Panc1 (cell line): ENCODE data around the gene SRSF2. TPM values are rescaled to one million over a fixed set of nuclear protein-coding genes. Genes with fewer than 3 reads are reported as not detected.

Experiments
- ATAC-seq: fragments of 200-7000 bp; cut with Tn5 transposase; 2 replicates; pipeline ENCODE4 v1.9.1; 2020; ENCODE audit warnings: mild to moderate bottlenecking, moderate library complexity
- BruUV-seq: library from RNA; stranded (reverse); fragments of 400-500 nt; replicated peaks from 2 replicates; lab custom pipeline; 2021; lab: Mats Ljungman, UMichigan
- CTCF ChIA-PET: fragments of 300-600 bp; sonication (Branson Sonifier 250); formaldehyde crosslinking; loops from one replicate; lab custom pipeline; 2022; ENCODE audit warnings: antibody characterized with exemption; lab: Charles Lee
- POLR2A ChIA-PET: fragments of 300-600 bp; sonication (Branson Sonifier 250); formaldehyde crosslinking; loops from one replicate; lab custom pipeline; 2022; ENCODE audit warnings: antibody characterized with exemption; lab: Charles Lee
- DNase-seq: peaks from one replicate; pipeline ENCODE4 v3.0.0-alpha.2; 2010; ENCODE audit warnings: low read depth, low spot score
- H3K27ac ChIP-seq: 2 replicates; pipeline ENCODE4 v1.5.1; 2011; ENCODE audit warnings: mild to moderate bottlenecking, low read length, inconsistent platforms
- H3K27me3 ChIP-seq: fragments of 200-500 bp; sonication (Bioruptor generic); 2 replicates; pipeline ENCODE4 v1.6.0; 2014; ENCODE audit warnings: low read length, inconsistent platforms; ENCODE audit not compliant: control insufficient read depth, insufficient read depth
- H3K36me3 ChIP-seq: fragments of 200-500 bp; sonication (Bioruptor generic); 2 replicates; pipeline ENCODE4 v1.5.1; 2014; ENCODE audit warnings: inconsistent platforms, mild to moderate bottlenecking, low read length, moderate library complexity; ENCODE audit not compliant: control insufficient read depth, insufficient read depth
- H3K4me1 ChIP-seq: 2 replicates; pipeline ENCODE4 v1.5.1; 2011; ENCODE audit warnings: inconsistent platforms, mild to moderate bottlenecking, low read length, moderate library complexity; ENCODE audit not compliant: control insufficient read depth, insufficient read depth
- H3K4me3 ChIP-seq, 2 experiments: 2 replicates each; pipeline ENCODE4 v1.5.1; 2011 to 2012; ENCODE audit warnings: low read depth in 2 of 2, low read length in 2 of 2, mild to moderate bottlenecking in 2 of 2, inconsistent platforms in 1 of 2, moderate library complexity in 1 of 2
- H3K9me3 ChIP-seq: fragments of 200-500 bp; sonication (Bioruptor generic); 2 replicates; pipeline ENCODE4 v1.5.1; 2014; ENCODE audit warnings: low read depth, mild to moderate bottlenecking, inconsistent platforms, low read length, moderate library complexity; ENCODE audit not compliant: control insufficient read depth, insufficient read depth
- CTCF ChIP-seq: fragments of 450-650 bp; IDR thresholded peaks from 2 replicates; pipeline ENCODE4 v1.5.1; 2017; ENCODE audit warnings: mild to moderate bottlenecking
- POLR2AphosphoS5 ChIP-seq: IDR thresholded peaks from 2 replicates; pipeline ENCODE4 v1.6.1; 2012; ENCODE audit warnings: mild to moderate bottlenecking, low read depth, low read length, moderate library complexity
- REST ChIP-seq, 2 experiments: IDR thresholded peaks; 2 replicates each; pipeline ENCODE4 v1.6.1; 2011 to 2012; ENCODE audit warnings: low read depth in 2 of 2, control low read depth in 1 of 2, low read length in 1 of 2, mild to moderate bottlenecking in 1 of 2, moderate library complexity in 1 of 2; ENCODE audit not compliant: insufficient read depth in 1 of 2
- SIN3A ChIP-seq: IDR thresholded peaks from 2 replicates; pipeline ENCODE4 v1.6.1; 2012; ENCODE audit warnings: low read depth, mild to moderate bottlenecking, low read length, moderate library complexity, borderline replicate concordance; ENCODE audit not compliant: insufficient read depth
- TCF7L2 ChIP-seq: IDR thresholded peaks from 2 replicates; pipeline ENCODE4 v1.6.1; 2011; ENCODE audit warnings: mild to moderate bottlenecking, low read depth, low read length, inconsistent platforms
- in situ Hi-C: cut with HindIII; loops from 2 replicates; pipeline ENCODE4 v1.10.0; 2016; ENCODE audit warnings: low sequenced_read_pairs, low pct_unique_long_range_greater_than_20kb
- intact Hi-C: fragments of 100-400 bp; cut with micrococcal nuclease; formaldehyde crosslinking; loops from one replicate; pipeline ENCODE4 v1.10.0; 2022; ENCODE audit not compliant: unreplicated experiment
- total RNA-seq: library from RNA; stranded (reverse); gene quantifications from one replicate; pipeline ENCODE4 v1.2.1, GENCODE V29; 2021; ENCODE audit not compliant: unreplicated experiment

The SRSF2 gene
- total RNA-seq, 1 experiment from 2014 or later: 436 TPM

- intact Hi-C loops: no loop called here
- no peaks in the 10 kb centered on the region for H3K4me1 ChIP-seq
- no peak overlapping the region for H3K4me3 ChIP-seq
- TF ChIP-seq TCF7L2: no peak
- no peak for TF ChIP-seq REST (IDR thresholded peaks at IDR 0.05; ENCODE audit: insufficient read depth in 1 of 2, low read depth in 2 of 2, low read length in 1 of 2)
- no peak for TF ChIP-seq SIN3A
- TF ChIP-seq POLR2AphosphoS5: no peak
- TF ChIP-seq CTCF: no peak
- CTCF ChIA-PET: no interaction called here
- H3K36me3 ChIP-seq: no peaks in the 10 kb centered on the region; the same call in 1 of the 2 replicates
- DNase-seq (no peak), ATAC-seq (no peak)
- no peaks in the 10 kb centered on the region for H3K9me3 ChIP-seq
- H3K27ac ChIP-seq: no peak overlapping the region
- no peaks in the 10 kb centered on the region for H3K27me3 ChIP-seq
- POLR2A ChIA-PET: interaction anchor here (0.7 kb wide), 2 partner anchors 27 to 82 kb away, joined by 5 to 7 read pairs; no protein-coding TSS in a partner anchor
- BruUV-seq: no TSS peak
- in situ Hi-C loops: no loop called here
These were observed 21.4 kb upstream of the SRSF2 start for GRCh38 chr17:76758570-76758969.

- H3K9me3 ChIP-seq: no peaks in the 10 kb centered on the region
- ATAC-seq: no peak
- no peaks in the 10 kb centered on the region for H3K4me1 ChIP-seq
- no TSS peak for BruUV-seq
- ChIA-PET CTCF (no interaction called here), POLR2A (interaction anchor here (0.7 kb wide), 1 partner anchor 17 kb away, joined by 4 read pairs; no protein-coding TSS in a partner anchor)
- no peak for DNase-seq
- no peak overlapping the region for H3K4me3 ChIP-seq
- in situ Hi-C loops (no loop called here), intact Hi-C loops (no loop called here)
- H3K36me3 ChIP-seq: no peaks in the 10 kb centered on the region; the same call in 1 of the 2 replicates
- no peaks in the 10 kb centered on the region for H3K27me3 ChIP-seq
- H3K27ac ChIP-seq: no peak overlapping the region
- TF ChIP-seq TCF7L2 (no peak), CTCF (no peak)
These were observed 20.1 kb upstream of the SRSF2 start for GRCh38 chr17:76757256-76757655.
